ENCODE results near the gene NTM.

NTM gene

DNA sequence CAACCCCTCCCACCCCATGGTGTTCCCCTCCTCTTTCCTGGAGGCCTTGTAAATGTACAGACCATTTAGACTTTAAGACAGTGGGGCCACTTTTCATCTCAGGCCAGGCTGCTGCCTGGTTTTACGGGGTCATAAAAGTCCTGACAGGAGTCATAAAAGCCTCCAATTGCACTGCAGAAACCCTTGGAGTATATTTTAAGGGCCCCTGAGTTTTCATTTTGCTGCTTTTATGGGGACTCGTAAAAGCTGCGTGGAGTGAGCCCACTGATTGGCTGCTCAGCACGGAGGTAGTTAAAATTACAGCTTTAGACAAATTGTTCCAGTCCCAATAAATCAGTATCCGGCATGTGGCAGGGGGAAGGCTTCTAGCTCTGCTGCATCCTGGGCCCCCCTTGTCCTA is 627.6 kb downstream of the NTM start:
- DNase-seq: no peak

DNA sequence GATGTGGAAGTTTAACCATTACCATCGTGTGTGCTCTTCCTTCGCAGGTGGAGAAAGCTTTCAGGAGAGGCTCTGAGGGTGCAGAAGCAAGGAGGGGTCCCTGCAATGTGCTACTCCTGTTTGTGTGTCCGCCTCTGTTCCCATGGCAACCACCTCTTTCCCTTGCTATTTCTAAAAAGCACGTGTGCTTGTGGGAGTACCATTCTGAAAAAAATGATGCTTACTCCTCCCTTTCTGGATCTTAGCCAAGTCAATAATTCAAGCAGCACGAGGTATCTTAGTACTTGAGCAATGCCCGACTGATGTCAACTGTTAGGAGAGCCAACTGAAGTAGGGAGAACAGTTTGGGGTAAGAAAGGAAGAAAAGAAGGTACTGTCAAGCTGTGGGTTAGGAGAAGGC is 628.7 kb downstream of the NTM start:
- no peak for DNase-seq

DNA sequence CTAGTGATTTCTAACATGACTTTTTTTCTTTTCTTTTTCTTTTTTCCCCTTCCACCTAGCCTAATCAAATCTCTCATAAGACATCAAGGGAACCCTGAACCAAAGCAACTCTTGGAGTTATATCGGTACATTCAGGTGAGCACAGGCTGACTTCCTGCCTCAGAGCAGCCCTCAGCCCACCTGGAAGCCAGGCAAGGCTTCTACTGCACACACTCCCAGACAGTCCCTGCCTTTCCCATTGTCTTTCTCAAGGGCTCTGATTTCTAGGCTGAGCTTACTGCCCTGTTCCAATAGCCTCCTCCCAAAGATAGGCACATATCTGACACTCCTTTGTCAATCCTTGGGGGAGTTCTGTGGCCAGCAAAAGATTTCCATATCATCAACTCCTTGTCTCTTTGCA is 629.5 kb downstream of the NTM start:
- DNase-seq: no peak

DNA sequence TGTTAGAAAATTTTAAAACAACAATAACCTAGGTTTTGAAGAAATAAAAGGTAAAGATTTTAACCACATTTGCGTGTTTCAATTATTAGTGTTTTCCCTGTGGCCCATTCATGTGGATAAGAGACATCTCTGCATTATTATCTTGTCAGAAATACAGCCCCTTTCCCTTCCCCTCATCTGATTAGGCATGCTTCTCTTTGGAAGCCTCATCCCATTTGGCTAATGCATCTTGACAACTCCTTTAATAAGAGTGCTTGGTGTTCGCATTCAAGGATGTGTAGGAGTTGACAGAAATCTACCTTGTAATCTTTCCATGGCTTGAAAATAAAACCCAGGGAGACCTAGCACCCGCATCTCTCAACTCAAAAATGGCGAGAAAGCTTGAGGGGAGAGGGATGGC is 635.5 kb downstream of the NTM start:
- DNase-seq: no peak

DNA sequence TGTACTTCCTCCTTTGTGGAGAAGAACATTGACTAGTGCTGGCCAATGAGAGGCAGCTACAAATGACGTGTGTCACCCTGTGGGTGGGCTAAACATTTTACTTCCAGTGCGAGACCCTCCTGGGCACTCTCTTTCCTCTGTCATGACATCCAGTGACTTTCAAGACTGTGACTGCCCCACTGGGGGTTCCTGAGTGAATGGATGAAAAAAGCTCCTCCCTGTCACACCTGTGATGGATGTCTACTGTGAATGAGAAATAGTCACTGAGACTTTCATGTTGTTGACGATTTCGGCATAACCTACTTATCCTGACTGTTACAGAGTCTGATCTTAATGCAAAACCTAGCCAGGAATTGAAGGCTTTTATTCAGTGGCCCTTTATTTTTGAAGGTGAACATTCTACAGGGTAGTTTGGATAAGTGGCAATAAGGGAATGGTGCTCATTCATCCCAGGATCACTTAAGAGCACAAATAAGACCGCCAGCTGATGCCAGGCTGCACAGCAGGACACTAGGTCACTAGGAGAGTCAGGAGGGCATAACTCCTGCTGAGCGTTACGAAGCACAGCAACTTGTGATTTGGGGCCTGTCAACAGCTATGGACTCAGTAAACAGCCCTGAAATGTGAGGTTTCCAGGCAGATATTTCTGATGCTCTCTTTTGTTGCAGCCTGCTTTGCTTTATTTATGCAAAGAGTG is 636.6 kb downstream of the NTM start:
- DNase-seq: no peak

DNA sequence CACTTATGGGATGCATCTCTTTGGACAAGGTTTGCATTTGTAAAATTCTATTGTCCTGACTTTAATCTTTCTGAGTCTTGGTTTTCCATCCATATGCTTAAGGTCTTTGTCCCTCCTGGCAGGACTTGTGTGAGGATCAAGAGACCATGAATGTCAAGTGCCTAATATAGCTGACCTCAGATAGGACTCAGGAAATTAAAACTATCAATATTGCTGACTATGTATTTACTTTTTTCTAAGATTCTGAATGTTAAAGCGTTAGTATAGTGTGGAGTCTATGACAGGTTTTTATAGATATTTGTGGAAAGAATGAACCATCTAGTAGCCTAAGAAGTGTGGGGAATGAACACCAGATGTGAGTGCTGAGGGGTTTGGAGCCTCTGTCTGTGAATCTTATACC is 637.8 kb downstream of the NTM start:
- no peak for DNase-seq

DNA sequence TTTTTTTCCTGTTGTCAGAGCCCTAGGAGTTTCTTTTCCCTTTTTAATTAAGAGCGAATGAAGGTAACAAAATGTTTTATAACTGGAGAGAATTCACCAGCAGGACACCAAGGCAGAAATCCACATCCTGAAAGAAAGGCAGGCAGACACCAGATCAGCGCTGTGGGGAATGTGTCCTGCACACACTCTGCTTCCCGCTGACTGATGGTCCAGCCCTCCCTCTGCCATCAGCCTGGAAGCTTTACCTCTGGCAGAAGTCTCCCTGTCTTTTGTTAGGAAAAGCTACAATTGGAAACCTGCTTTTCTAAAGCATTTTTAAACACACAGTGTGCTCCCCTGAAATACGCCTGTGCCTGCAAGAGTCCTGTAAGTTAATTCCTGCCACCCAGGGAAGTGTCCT is 638.5 kb downstream of the NTM start:
- no peak for DNase-seq

DNA sequence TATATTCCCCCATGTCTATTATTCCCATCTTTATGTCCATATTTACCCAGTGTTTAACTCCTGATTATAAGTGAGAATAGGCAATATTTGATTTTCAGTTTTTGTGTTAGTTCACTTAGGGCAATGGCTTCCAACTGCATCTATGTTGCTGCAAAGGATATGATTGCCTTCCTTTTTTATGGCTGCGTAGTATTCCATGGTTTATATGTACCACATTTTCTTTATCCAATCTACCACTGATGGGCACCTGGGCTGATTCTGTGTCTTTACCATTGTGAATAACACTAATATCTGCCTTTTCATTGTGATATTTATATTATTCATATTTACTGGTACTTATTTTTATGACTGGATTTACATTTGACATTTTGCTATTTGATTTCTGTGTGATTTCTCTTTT is 649.6 kb downstream of the NTM start:
- DNase-seq: no peak

DNA sequence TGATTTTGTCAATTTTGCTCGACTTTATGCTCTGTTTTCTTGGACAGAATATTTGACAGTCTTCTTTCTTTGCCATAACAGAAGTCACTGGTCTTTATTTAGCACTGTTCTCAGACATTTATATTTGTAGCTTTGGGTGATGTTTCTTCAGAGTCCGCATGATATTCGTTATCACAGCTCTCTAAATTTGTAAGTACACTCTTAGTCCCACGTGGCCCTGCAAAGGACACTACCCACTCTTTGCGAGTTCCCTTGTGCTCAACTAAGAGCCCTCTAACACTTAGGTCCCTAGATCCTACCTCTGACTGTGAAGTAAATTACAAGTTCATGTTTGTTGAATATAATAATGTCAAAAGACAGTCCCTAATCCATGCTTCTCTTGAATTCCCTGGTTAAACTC is 651.9 kb downstream of the NTM start:
- DNase-seq: no peak

DNA sequence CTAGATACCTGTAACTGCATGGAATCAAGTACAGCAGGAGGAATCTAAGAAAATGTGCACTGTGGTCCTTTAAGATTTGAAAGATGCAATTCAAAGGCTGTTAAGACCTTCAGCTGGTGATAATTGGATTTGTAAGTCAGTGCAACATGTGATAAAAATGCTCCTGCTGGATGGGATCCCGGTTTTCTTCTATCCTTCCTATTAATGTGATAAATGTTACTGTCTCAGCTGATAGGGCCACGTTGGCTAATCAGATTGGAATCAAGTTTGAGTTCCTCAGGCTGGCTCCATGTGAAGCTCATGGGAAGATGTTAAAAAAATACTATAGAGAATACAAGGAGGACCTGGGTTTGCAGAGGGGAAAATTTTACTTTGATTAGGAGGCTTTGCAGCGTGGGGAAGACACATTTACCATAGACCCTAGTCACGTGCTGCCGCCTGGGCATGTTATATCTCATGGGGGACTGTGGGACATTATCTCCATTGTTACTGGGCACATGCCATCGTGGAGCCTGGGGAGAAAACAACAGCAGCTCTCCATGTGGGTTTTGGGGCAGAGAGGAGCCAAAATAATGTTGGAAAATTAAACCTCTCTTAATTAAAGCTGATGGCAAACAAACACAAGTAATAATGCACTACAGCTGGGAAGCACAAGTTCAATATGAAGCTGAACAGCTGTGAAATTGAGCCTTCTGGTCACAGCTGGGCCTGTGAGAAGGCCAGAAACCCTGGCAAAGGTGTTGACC is 652.5 kb downstream of the NTM start:
- no peak for DNase-seq

DNA sequence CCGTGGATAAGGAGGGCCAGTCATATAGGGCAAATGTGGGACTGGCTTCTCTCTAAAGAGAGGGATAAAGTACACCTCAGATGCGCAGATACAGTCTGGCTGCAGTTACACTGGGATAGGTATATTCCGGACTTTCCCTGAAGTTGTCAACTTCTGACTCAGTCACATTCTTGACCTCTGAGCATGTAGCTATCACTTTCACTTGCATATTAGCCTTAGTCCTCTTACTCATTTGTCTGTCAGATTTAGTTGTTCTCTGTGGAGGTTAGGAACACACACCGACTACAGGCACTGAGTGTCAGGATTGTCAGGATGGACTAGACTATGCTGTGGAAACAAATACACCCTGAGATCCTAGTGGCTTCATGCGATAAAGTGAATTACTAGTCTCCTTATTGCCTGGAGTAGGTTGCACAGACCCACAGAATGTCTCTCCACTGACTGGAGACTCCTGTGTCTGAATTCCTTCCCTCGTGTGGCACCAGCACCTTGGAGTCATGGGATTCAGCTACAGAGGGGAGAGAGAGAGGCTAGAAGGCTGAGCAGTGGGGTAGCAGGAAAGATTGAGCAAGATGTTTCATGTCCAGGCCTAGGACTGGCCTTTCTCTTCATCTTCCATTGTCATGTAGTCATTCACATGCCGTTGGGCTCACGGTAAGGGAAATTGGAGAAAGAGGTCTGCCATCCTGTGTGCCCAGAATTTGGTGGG is 654.3 kb downstream of the NTM start:
- DNase-seq: no peak

DNA sequence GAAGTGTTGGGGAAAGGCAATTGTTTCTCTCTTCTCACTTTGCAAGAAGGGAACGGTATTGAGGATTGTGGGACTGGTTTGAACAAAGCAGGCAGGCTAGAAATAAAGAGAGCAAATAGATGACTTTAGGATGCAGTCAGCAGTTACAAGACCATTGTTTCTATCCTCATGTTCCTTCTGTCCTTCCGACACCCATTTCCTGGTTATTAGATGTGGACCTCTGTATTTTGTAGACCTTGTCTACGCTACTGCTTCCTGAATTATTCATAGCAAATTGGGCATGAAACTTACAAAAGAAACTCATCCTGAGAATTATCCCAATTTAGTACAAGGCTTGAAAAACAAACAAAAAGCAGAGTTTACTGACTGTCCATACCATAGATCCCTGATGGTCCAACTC is 656.3 kb downstream of the NTM start:
- no peak for DNase-seq

DNA sequence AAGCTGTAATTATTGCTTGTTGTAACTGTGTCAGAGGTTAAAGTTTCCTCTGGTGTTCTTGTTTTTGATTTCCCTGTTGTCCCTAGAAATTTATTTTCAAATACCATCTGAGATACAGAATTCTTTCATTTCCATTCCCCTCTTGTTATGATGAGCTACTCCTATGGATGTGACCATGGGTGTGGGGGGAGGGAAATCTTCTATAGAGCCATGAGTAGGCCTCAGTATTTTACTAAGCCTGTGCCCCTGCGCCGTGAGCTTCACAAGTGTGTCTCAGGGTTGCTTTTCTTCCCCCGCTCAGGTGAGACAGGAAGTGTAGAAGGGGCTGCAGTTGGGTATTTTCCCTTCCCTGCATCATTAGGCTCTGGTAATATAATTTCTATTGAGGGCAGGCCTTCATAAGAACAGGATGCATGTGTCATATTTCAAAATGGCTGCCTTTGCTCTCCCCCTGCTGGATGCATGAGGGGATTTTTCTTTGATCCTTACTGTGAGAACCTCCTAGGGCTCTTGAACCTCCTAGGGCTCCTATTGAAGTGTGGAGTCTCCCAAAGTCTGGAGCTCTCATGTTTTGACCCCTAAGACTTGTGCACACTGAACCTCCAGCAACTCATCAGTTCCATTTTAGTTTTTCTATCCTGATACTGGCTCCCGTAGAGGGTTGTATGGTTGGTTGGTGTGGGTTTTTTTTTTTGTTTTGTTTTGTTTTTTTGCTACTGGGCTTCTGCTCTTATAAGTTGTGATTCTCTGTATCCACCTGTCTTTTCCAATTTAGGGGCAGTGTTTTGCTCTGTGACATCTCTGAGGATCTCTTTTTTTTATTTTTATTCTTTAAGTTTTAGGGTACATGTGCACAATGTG is 658.2 kb downstream of the NTM start:
- DNase-seq: no peak

DNA sequence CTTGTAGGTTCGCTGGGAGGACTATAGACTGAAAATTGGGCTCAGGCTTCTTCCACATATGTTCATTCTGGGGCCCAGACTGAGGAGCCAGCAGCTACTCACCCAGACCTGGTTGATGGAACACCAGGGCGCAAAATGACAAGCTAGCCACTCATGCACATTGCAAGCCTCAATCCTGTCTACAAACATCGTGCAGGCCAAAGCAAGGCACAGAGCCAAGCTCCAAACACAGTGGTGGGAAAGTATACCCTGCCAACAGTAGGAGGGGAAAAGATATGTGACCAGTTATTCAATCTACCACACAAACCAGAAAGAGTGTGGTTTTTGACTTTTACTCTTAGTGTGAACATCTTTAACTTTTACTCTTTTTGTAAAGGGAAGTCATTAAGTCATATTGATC is 660.5 kb downstream of the NTM start:
- no peak for DNase-seq

DNA sequence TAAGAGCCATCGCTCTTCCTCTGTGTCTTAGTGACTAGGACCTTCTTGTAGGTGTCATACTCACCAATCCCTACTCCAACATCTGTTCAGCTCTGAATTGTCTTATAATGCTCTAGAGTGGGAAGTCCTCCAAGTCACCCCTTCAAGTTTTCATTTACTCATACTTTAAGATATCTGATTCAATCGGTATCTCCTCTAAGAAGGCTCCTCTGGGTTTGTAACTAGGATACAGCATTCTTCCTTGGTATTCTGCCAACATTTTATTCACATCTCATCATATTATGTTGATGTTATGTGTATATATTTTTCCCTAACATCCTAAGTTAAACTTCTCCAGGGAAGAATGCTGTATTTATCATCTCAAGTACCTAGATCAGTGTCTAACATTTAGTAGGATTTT is 662.1 kb downstream of the NTM start:
- DNase-seq: no peak

DNA sequence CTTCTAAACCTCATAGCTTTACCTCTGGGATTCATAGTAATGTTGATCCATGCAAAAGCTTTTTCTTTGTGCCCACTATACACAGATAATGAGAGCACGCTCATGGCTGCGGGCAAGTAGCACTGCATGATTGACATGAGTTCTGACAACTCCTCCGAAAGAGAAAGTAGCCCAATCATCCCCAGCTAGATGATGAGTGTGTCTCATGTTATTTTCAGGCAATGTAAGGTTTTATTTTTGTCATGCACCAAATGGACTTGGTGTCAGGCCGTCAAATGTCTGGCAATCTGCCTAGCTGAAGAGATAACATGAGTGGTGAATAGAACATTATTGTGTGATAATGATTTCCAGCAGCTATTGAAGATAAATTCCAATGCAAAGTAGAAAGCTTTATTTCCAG is 662.6 kb downstream of the NTM start:
- no peak for DNase-seq

DNA sequence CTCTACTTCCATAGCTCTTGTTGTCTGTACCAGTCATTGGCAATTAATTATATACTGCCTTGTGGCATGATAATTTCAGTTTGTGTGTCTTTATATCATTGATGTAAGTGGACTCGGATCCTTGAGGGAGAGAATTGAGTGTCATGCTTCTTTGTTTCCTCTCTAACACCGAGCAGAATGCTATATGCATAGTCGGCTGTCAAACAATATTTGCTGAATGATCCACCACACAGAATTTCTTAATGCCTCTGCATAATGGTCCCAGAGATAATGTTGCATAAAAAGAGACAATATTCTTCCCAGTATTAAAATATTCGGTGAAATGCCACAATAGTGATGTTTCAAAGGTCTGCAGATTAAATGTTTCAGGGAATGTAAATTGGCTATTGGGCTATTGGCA is 664.8 kb downstream of the NTM start:
- no peak for DNase-seq

DNA sequence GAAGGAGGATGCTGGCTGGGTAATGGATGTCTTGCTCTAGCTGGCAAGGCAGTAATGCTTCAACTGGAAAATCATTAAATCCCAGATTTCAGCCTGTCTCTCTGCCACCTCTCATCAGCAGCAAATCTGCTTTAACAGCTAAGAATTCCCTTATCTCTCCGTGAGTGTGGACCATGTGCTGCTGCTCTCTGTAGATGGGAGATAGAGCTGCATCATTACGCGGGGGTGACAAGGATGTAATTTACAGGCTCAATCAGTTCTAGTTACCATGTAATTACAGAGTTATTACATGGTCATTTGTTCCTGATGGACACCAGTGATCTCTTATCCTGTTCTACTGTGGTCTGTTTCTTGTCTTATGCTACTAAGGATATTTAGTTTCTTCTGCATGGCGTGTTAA is 665.4 kb downstream of the NTM start:
- no peak for DNase-seq

DNA sequence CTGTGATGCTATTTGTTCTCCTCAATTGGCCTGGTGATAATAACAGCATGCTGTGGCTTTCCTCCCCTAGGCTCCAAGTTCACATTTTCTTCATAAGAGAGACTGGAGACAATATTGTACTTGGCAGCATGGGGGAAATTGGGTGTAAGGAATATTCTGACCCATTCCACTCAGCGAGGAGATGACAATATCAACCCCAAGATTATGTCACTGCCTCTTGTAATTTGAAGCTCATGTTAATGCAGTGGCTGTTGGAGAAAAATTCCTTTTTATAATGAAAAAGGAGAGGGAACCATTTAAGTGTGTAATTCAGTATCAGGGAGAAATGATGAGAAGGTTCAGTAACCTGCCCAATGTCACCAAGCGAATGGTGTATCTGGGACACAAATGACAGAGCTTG is 665.8 kb downstream of the NTM start:
- DNase-seq: no peak

DNA sequence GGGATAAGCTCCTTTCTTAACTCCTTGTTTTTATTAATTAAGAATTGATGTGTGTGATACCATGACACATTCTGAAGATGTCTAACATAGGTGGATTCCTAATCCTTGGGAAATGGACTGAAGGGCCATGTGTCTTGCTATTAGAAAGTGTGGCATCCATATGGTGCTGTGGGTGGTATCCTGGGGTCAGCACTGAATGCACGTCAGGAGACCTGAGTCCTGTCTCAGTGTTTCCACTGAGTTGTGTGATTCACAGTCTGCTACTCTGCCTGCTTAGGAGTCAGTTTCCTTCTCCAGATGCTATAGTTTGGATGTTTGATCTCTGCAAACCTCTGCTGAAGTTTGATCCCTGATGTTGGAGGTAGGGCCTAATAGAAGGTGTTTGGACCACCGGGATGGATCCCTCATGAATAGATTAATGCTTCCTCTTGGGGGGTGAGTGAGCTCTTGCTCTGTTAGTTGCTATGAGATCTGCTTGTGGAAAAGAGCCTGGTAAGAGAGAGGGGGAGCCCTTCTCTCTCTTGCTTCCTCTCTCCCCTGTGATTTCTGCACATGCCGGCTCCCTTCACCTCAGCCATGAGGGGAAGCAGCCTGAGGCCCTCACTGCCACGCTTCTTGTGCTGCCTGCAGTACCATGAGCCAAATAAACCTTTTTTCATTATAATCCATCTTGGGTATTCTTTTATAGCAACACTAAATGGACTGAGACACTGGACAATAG is 666.5 kb downstream of the NTM start:
- no peak for DNase-seq

DNA sequence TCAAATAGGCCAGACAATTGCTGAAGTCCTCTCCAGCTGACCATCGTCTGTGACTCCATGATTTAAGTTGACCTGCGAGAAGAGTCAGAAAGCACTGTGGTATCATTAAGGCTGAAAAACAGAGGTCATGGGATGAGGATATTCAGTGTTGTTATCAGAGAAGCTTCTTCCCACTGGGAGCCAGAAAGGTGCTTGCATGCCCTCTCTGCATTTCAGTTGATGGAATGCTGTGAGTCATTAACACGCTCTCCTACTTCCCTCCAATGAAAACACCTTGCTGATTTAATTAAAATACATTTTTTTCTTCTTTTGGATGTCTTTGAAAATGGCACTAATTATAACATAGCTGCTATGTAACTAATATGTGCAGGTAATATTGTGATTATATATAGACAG is 667.0 kb downstream of the NTM start:
- no peak for DNase-seq

DNA sequence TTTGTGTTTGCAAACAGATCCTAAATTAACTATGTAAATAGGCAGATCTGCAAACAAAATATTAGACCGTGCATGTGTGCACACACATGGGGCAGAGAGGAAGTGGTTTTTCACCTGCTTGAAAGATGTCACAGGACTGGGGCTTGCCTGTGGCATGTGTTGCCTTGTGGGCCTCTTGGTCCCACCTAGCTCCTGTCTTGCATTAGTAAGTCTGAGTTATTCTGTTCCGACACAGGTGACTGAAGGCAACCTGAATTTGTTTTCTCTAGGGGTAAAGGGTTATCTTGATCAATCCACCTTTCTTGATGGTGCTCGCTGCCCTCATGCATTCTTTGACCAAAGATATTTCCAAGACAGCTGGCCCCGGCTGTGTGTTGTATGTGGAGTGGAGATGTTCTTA is 667.5 kb downstream of the NTM start:
- no peak for DNase-seq

DNA sequence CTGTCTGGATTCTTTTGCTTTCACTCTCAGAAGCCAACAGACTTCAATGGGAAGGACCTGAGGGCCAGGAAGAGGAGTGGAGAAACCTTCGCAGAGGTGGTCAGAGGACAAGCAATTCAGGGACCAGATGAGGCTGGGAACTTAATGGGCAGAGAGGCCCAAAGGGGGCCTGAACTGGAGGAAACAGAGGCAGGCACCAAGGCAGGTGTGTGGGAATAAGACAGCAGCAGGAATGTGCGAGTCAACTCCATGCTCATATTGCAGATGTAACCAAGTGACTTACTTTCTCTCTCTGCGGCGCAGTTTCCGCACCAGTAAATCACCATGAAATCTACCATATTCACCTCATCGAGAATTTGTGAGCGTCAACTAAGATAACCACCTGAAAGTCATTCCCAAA is 669.1 kb downstream of the NTM start:
- DNase-seq: no peak
